Measurements from ENCODE around the gene JMJD6.
"Not testable (repeated sequence)": the region's sequence is repeated elsewhere in the genome, so short reads cannot be mapped to it uniquely, and the experiment has no call there.

JMJD6 gene

DNA sequence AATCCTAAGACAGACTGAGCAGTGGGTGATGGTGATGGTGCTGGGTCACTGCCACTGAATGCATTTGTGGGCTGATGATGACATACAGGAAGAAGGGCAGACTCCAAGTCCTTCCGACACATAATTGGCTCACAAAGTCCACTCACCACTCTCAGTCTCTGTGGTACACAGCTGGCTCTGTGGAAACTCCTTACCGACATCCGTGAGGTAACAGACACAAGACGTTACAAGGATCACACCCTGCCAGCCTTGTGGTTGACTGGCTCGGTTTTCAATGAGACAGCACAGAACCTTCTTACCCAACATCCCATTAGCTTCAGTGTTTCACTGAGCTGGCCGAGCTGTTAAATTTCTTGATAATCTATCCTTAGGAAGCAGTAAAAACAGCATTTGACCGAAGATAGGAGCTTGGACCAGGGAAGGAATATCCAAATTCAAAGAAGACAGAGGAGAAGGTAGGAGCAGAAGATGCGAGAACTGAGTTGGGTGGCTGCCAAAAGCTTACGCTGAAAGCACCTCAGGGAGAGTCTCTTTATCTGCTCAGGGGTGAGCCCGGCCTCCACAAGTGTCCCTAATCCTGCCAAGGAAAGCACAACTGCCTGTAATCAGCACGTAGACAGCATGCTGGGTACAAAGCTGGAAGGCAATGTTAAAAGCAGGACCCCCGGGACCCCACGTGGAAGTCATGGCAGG is 10.1 kb downstream of the JMJD6 start:
- DNase-seq (ENCODE audit: low spot score), result peak; percentile 60

DNA sequence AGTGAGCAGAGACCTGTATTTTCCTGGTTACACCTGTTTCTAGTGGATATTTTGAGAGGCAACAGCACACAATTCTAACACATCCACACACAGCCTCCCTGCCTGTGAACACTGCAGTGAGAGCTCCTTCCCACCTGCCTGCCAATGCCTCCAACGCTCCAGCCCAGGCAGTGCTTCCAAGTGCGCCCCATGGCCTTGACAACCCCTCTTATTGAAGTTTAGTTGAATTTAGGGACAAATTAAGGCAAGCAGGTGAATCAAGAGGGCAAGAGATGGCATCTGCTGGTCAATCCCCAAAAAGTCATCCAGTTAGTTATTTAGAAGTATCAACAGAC is 10.9 kb downstream of the JMJD6 start:
- no peak for DNase-seq (ENCODE audit: low spot score)

DNA sequence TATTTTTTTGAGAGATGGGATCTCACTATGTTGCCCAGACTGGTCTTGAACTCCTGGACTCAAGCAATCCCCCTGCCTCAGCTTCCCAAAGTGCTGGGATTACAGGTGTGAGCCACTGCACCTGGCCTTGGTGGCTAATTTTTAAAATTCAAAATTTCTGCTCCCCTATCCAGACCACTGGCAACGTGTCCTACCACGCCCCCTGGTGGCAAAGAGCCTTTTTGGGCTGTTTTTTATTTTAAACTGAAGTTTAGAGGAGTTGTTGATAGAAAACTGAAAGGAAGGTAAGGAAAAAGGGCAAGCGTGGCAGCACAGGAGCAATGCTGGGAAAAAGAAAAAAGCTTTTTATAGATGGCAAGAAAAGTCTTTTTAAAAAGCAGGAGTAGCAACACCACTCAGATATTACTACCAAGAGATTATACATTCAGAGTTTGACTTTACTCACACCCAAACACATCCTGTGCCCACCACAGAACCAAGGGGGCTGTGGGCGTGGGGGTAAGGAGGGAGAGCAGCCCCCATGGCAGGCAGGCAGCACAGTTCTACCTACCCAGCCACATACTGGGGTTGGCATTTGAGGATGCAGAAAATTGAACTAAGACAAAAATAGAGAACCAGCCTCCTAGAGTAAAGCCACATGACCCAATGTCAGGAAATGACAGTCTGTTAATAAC is 11.4 kb downstream of the JMJD6 start:
- peak; percentile 54 for DNase-seq (ENCODE audit: low spot score)

DNA sequence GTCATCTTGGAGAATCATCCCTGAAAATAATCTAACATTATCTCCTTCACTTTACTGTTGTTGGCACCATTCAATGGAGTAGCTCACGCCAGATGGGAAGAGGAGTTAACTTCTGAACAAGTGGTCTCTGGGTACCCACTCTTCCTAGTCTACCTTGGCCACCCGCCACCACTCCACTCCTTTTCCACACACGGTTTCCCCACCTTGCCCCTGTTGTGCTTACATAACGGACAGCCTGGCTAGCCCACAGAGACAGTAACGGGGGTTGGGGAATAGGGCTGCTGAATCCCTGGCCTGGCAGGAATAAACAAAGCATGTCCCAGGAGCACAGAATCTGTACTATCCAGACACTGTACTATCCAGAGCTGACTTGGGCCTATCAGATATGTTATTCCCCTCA is 12.1 kb downstream of the JMJD6 start:
- no peak for DNase-seq (ENCODE audit: low spot score)

DNA sequence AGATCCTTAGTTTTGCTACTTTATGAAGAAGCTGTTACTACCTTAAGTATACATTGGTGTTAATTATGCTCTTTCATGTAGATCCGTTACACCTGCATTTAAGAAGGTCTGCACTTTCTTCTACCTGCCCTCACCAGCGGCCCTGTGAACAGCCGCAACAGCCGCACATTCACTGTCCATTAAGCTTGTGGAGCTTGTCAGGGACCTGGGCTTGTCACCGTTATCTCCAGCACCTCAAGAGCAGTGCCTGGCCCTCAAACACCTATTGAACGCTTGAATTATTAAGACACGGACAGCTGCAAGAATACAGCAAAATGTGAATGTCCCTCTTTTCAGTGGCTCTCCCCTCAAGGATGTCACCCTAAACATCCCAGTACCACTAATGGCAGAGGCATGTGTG is 12.6 kb downstream of the JMJD6 start:
- no peak for DNase-seq (ENCODE audit: low spot score)

DNA sequence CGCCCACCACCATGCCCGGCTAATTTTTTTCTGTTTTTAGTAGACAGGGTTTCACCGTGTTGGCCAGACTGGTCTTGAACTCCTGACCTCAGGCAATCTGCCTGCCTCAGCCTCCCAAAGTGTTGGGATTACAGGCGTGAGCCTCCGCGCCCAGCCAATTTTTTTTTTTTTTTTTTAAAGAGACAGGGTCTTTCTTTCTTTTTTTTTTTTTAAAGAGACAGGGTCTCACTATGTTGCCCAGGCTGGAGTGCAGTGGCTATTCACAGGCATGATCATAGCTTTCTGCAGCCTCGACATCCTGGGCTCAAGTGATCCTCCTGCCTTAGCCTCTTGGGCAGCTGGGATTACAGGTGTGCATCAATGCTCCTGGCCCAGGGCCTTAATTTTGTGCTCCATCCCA is 14.1 kb downstream of the JMJD6 start:
- DNase-seq (ENCODE audit: low spot score), result not testable (repeated sequence)

DNA sequence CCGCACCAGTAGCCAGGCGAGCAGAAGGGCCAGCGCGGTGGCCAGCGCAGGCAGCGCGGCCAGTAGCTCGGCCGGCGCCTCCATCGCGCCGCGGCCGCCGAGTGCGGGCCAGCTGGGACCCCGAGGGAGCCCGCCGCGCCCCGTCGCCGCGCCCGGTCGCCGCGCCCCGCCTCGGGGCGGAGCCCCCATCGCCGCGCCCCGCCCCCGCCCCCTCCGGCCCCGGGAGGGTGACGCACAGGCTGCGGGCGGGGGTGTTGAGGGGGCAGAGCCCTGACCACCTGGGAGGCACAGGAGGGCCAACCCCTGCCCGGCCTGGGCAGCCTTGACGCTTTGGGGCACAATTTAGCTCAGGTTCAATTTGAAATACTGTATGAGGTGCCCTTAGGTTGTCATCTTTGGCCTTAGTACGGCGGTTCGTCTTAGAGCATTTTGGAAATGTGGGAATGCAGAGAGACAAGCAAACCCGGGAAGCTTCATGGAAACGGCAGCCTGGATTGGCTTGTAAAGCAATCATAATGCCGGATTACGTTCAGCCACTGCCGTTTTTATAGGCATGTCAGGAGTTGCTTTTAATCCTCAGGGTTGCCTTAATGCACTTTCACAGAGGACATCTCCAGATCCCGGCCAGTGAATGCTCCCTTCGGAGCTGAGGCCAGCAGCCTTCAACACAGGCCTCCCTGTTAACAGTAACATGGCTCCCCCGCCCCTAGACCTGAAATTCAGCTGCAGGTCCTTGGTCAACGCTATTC is 15.4 kb downstream of the JMJD6 start, which contains the start of gene MXRA7:
TSS of gene MXRA7 (minus strand) at position 103 of the 749 bp plus-strand sequence. CDS start at position 84, 19 bp downstream.
- DNase-seq (ENCODE audit: low spot score), result peak; percentile 56

DNA sequence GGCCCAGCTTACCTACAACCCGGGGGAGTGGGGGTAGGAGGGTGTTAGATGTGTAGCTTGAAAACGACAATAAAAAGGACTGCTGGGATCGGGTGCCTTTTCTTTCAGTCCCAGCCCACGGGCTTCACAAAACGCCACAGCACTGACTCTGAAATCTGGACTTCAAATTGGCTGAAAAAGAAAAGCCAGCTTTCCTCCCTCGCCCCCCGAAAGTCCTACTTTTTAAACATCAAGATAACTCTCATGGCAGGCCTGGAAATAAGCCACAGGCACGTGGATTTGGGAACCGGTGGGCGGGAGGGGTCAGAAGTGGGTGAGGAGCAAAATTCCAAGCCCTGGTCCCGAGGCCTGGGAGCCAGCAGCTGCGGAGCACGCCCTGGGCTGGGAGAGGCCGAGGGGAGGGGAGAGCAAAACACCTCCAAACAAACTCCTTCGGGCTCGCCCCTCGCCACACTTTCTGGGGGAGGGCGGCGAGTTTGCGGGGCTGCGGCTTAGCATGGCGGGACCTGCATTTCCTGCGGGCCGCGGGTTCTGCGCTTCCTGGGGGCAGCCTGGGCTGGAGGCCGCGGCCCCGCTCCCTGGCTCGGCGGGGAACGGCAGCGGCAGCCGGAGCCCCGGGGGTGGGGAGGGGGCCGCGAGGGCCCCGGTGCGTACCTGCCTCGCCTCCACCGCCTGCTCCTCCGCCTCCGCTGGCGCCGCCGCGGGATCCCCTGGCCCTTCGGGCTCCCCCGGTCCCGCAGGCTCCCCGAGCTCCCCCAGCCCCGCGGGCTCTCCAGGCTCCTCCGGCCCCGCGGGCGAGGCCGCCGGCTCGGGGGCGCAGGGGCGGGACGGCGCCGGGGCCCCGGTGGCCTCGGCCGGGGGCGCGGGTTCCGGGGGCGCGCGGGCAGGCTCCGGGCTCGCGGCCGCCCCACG is 16.2 kb downstream of the JMJD6 start:
- DNase-seq (ENCODE audit: low spot score), result not testable (repeated sequence)

DNA sequence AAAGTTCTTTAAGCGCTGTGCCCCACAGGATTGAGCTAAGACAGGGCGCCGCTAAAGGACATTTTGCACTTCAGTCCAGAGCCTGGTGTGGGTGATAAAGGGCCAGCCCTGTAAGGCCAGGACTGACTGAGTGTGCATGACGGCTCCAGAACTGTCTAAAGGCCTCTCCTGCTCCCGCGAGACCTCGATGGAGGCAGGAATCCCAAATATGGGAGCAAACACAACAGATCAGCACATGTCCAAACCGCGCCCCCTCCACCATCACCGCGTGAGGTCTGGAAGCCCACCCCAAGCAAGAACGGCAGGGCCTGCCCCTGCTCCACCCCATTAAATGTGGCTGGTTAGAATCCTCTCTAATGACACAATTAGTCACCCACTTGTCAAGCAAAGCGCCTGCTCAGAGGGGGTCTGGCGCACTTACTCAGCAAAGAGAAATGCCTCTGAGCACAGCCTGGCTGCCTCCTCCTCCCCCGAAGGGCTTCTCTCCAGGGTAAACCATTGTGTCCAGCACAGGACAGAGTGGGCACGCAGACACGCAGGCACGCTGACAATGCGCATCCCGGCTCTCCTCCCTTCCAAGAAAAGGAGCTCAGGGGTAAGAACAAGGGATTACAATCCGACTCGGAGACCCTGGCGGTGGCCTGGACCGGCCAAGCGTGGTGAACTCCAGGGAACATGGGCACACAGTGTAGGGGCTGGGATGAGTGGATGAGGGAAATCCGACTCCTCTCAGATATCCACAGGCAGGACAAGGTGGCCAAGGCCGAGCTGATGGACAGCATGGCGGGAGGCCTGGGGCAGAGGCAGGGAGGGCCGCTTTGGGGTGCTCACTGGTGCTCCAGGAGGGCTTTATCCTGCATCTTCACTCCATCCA is 17.1 kb downstream of the JMJD6 start:
- DNase-seq (ENCODE audit: low spot score), result no peak

DNA sequence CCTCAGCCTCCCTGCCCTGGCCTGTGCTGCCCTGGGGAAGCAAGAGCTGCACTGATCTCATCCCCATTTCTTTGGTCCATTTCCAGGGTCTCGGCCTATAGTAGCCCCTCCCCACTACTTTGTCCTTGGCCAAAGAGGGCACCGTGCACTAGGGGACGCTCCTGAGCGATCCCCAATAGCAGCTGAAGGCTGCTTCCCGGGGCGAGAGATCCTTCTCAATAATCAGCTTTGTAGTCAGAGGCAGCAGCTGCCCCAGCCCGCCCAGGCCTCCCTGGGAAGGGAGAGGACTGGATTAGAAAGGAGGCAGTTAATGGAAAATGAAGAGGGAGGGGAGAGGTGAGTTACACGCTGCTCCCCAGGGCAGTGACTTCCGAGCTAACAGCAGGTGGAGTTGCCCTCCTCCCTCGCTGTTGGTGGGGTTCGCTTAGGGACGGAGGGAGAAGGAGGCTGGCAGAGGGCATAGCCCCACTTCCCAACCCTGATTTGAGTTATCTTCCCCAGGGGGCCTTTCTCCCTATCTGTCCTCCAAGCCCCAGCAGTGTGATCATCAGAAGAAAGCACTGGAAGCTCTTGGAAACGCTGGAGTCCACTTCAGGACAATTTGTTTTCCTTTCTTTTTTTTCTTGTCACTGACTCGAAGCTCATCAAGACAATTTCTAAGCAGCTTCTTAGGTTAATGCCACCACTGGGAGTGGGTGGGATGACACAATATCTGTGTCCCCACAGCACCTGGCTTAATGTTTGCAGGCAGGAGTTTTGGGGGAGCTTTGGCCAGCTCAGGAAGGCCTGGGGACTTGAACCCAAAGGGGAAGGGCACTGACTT is 18.2 kb downstream of the JMJD6 start:
- DNase-seq (ENCODE audit: low spot score), result peak; percentile 85

DNA sequence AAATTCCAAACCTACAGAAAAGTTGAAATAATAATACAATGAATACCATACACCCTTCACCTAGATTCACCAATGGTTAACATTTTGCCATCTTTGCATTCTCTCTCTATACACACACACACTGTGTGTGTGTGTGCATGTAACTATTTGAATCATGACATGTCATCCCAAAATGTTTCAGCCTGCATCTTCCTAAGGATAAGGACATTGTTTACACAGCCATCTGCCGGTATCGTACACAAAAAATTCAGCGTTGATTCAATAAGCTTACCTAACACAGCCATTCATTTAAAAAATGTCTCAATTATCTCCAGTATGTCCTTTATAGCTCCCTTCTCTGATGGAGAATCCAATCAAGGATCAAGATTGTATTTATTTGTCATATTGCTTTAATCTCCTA is 19.6 kb downstream of the JMJD6 start:
- no peak for DNase-seq (ENCODE audit: low spot score)

DNA sequence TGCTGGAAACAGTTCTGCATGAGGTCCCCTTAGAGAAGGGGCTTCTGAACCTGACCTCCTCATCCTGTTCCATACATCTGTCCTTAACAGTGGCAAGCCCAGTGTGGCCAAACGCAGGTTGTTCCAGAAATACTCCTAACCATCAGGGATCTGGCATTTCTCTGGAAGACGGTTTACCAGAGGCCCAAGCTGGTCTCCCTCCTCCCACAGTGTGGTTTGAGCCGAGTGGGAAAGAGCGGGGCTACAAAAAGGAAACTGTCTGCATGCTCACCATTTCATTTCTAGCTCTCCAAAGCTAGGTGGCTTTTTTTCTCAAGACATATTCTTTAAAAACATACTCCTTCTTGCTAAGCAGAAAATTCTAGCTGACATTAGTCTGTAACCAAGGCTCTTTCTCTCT is 21.6 kb downstream of the JMJD6 start:
- no peak for DNase-seq (ENCODE audit: low spot score)

DNA sequence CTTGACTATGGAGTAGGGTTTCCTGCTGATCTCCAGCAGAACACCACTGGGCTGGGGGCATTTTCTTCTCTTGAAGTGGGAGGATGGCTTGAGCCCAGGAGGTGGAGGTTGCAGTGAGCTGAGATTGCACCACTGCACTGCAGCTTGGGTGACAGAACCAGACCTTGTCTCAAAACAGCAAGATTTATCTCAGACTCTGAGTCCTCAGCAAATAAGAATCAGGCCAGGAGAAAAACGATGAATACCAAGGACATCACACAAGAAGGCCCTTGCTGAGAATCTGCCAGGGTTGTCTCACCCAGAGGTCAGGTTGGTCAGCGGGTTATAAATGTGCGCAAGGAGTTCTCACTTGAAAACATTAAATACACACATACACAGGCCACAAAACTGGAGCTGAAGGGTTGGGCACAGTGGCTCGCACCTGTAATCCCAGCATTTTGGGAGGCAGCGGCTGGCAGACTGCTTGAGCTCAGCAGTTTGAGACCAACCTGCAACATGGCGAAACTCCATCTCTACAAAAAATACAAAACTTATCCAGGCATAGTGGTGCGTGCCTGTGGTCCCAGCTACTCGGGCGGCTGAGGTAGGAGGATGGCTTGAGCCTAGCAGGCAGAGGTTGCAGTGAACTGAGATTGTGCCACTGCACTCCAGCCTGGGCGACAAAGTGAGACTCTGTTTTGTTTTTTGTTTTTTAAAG is 23.3 kb downstream of the JMJD6 start:
- DNase-seq (ENCODE audit: low spot score), result no peak

DNA sequence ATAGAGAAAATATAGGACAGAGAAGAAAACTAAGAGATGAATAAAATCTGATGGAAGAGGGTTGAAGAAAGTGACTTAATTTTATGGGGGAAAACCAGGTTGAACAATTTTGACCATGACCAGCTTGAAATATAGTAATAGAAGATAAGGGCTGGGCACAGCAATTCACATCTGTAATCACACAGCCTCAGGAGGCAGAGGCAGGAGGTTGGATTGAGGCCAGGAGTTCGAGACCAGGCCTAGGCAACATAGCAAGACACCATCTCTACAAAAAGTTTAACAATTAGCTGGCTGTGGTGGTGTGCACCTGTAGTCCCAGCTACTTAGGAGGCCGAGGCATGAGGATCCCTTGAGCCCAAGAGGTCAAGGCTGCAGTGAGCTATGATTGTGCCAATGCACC is 24.3 kb downstream of the JMJD6 start:
- DNase-seq (ENCODE audit: low spot score), result no peak

DNA sequence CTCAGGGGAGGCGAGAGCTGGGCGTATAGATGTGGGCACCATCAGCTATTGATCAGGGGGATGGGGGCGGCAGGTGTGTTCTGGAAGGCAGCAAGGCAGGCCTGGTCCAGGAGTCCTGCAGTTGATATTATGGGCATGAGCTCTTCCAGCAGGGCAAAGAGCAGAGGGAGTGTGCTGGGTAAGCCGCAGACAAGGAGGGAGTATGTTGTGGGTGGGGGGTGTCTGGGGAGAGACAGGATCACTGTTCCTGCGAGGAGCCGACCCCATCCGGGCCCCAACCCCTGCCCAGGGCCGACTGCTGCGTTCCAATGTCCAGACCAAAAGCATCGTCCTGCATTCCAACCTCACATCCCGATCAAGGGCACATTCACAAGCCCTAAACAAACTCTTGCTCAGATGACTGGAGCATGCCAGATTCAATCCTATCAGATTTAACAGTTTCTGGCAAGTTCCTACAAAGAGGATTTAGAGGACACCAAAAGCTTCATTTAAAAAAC is 24.9 kb downstream of the JMJD6 start:
- DNase-seq (ENCODE audit: low spot score), result no peak

DNA sequence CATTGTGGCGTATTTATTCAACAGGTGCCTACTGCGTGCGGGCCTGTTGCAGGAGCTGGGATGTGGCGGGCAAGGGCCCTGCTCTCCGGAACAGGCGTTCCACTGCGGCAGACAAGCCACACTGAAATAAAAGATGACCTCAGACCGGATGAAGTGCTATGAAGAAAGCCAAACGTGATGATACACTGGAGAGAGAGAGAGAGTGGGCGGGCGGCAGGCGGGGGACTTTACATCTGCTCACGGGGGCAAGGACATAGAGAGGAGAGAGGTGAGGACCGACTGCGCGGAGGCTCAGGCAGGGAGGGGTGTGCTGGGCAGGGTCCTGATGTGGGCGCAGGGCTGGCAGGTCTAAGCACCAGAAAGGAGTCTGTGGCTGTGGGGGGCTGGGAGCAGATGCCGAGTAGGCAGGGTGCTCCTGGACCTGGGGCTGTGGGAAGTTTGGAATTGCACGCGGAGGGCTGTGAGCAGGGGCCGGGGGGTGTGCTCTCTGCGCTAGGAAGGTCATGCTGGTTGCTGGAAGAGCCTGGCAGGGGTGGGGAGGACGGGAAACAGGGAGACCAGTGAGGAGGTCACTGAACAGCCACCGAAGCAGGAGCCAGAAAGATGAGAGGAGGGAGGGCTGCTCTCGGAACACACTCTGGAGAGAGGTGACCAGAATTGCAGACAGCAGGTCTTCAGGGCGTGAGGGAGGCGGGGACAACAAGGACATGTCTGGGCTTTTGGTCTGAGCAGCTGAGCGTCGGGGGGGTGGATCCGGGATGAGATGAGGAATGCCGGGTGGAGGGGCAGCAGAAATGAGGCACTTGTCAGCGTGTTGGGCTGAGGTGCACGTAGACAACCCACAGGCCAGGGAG is 25.6 kb downstream of the JMJD6 start:
- no peak for DNase-seq (ENCODE audit: low spot score)

DNA sequence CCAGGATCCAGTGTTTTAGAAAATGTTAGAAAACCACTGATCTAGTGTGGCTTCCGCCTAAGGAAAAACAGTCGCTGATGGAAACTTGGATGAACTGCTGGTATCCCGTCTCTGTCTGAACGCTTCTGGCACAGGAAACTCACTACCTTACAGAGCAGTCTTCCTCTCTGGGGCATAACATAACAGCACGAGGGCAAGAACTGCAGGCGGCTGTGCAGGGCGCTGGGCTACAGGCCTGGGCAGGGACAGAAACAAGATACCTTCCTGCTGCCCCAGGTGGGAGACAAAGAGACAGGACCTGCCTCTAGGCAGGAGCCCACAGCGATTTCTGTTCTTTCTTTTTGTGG is 26.2 kb downstream of the JMJD6 start:
- DNase-seq (ENCODE audit: low spot score), result no peak

DNA sequence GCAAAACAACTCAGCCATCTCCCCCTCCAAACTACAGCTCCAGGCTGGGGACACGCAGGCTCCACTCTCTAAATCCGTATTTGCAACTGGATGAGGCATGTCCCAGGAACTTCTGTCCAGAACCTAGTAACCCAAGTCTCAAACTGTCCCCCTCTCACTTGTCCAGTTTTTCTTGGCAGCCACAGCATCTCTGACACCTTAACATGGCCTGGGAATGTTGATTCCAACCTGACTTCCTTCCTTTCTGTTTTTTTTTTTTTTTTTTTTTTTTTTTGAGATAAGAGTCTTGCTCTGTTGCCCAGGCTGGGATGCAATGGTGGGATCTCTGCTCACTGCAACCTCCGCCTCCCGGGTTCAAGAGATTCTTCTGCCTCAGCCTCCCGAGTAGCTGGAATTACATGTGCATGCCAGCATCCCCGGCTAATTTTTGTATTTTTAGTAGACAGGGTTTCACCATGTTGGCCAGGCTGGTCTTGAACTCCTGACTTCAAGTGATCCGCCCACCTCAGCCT is 27.9 kb downstream of the JMJD6 start:
- DNase-seq (ENCODE audit: low spot score), result not testable (repeated sequence)
